Smooth muscle cell (in vitro differentiated cells): ENCODE results near the gene ZC3H13. TPM values are rescaled to one million over a fixed set of nuclear protein-coding genes. Genes with fewer than 3 reads are reported as not detected.

Experiments
- DNase-seq: peaks from one replicate; lab custom pipeline; 2025; ENCODE audit not compliant: unreplicated experiment; lab: John Stamatoyannopoulos, UW
- H2AFZ ChIP-seq: fragments of 200-600 bp; sonication (generic); 2 replicates; pipeline ENCODE4 v1.6.0; 2016; ENCODE audit warnings: antibody characterized with exemption, low read depth, mild to moderate bottlenecking
- H3F3A ChIP-seq: fragments of 200-600 bp; sonication (generic); 2 replicates; pipeline ENCODE4 v1.6.0; 2017; ENCODE audit warnings: antibody characterized with exemption, low read depth
- H3K27ac ChIP-seq: fragments of 200-600 bp; sonication (generic); 2 replicates; pipeline ENCODE4 v1.5.1; 2016; ENCODE audit warnings: low read depth, mild to moderate bottlenecking
- H3K27me3 ChIP-seq: fragments of 200-600 bp; sonication (generic); 2 replicates; pipeline ENCODE4 v1.6.1; 2016; ENCODE audit warnings: low read depth, mild to moderate bottlenecking
- H3K36me3 ChIP-seq: fragments of 200-600 bp; sonication (generic); 2 replicates; pipeline ENCODE4 v1.5.1; 2016; ENCODE audit warnings: low read depth
- H3K4me1 ChIP-seq: fragments of 200-600 bp; sonication (generic); 2 replicates; pipeline ENCODE4 v1.5.1; 2016; ENCODE audit warnings: low read depth
- H3K4me2 ChIP-seq: fragments of 200-600 bp; sonication (generic); 2 replicates; pipeline ENCODE4 v1.6.0; 2016; ENCODE audit warnings: mild to moderate bottlenecking
- H3K4me3 ChIP-seq: fragments of 200-600 bp; sonication (generic); 2 replicates; pipeline ENCODE4 v1.5.1; 2016; ENCODE audit warnings: mild to moderate bottlenecking
- H3K79me2 ChIP-seq: fragments of 200-600 bp; sonication (generic); 2 replicates; pipeline ENCODE4 v1.6.0; 2016; ENCODE audit warnings: low read depth, mild to moderate bottlenecking
- H3K9ac ChIP-seq: fragments of 200-600 bp; sonication (generic); 2 replicates; pipeline ENCODE4 v1.6.0; 2016; ENCODE audit warnings: low read depth
- H3K9me3 ChIP-seq: fragments of 200-600 bp; sonication (generic); replicated peaks from 2 replicates; pipeline ENCODE4 v1.5.1; 2016; ENCODE audit warnings: low read depth
- H4K20me1 ChIP-seq: fragments of 200-600 bp; sonication (generic); 2 replicates; pipeline ENCODE4 v1.6.0; 2016; ENCODE audit warnings: low read depth
- CTCF ChIP-seq: fragments of 200-600 bp; sonication (generic); IDR thresholded peaks from 2 replicates; pipeline ENCODE4 v1.5.1; 2017; ENCODE audit warnings: borderline replicate concordance, mild to moderate bottlenecking, antibody characterized with exemption; ENCODE audit not compliant: insufficient read depth, poor library complexity, severe bottlenecking
- WGBS: methylation state at CpG from one replicate; pipeline ENCODE4 v1.1.7; 2016; ENCODE audit warnings: low lambda C conversion rate; 5-methylcytosine and 5-hydroxymethylcytosine counted together
- polyA plus RNA-seq: library from polyadenylated mRNA; unstranded; fragments of >200 nt; fragmentation: Nextera tagmentation; extraction: Ambion mirVana; gene quantifications from 2 replicates; pipeline ENCODE4 v1.2.1, GENCODE V29; 2016
- total RNA-seq: library from RNA; depleted of rRNA; stranded (reverse); fragments of >200 nt; gene quantifications from 2 replicates; pipeline ENCODE4 v1.2.3, GENCODE V29; 2014

Gene ZC3H13
- total and polyA plus RNA-seq, 2 experiments from 2014 or later: 20.4 to 37.7 TPM

- Histone ChIP-seq H2AFZ (no peak overlapping the region), H3K27ac (no peak overlapping the region), H3K4me3 (no peak overlapping the region), H3K27me3 (no peaks in the 10 kb centered on the region), H3K9me3 (no peaks in the 10 kb centered on the region), H3F3A (no peaks in the 10 kb centered on the region), H3K4me1 (no peaks in the 10 kb centered on the region), H3K4me2 (no peak overlapping the region), H3K9ac (no peak overlapping the region), H4K20me1 (peaks cover 37% of the 10 kb centered on the region), H3K79me2 (peaks cover 71% of the 10 kb centered on the region), H3K36me3 (peaks cover 6% of the 10 kb centered on the region)
- WGBS: 97% methylated on average over 2 of the region's 2 CpGs
- no peak for DNase-seq
- TF ChIP-seq CTCF: no peak
Measured at GRCh38 chr13:46035066-46035465, 17.5 kb downstream of the ZC3H13 start.

- TF ChIP-seq CTCF: no peak
- H3K27ac ChIP-seq: no peak overlapping the region
- peaks cover 6% of the 10 kb centered on the region for H3K36me3 ChIP-seq
- H3K4me2 ChIP-seq: no peak overlapping the region
- no peaks in the 10 kb centered on the region for H3F3A ChIP-seq
- no peak overlapping the region for H3K4me3 ChIP-seq
- no peak overlapping the region for H2AFZ ChIP-seq
- H3K4me1 ChIP-seq: no peaks in the 10 kb centered on the region
- no peak overlapping the region for H3K9ac ChIP-seq
- peaks cover 33% of the 10 kb centered on the region for H4K20me1 ChIP-seq
- no peak for DNase-seq
- peaks cover 86% of the 10 kb centered on the region for H3K79me2 ChIP-seq
- no peaks in the 10 kb centered on the region for H3K27me3 ChIP-seq
- no peaks in the 10 kb centered on the region for H3K9me3 ChIP-seq
Measured at GRCh38 chr13:46032341-46032740, 20.2 kb downstream of the ZC3H13 start.

GRCh38 chr13:46031581-46032263 lies 20.8 kb downstream of the ZC3H13 start:
- peaks cover 86% of the 10 kb centered on the region for H3K79me2 ChIP-seq
- H3K4me2 ChIP-seq: no peak overlapping the region
- no peak for DNase-seq
- 97% methylated on average over 4 of the region's 4 CpGs for WGBS
- peaks cover 33% of the 10 kb centered on the region for H4K20me1 ChIP-seq
- H3K4me1 ChIP-seq: no peaks in the 10 kb centered on the region
- H3K9me3 ChIP-seq: no peaks in the 10 kb centered on the region
- peaks cover 6% of the 10 kb centered on the region for H3K36me3 ChIP-seq
- H2AFZ ChIP-seq: no peak overlapping the region
- no peak overlapping the region for H3K4me3 ChIP-seq
- H3K27me3 ChIP-seq: no peaks in the 10 kb centered on the region
- TF ChIP-seq CTCF: no peak
- no peak overlapping the region for H3K9ac ChIP-seq
- H3K27ac ChIP-seq: no peak overlapping the region
- H3F3A ChIP-seq: no peaks in the 10 kb centered on the region

- H3K4me1 ChIP-seq: no peaks in the 10 kb centered on the region
- H3K4me2 ChIP-seq: no peak overlapping the region
- TF ChIP-seq CTCF: no peak
- no peaks in the 10 kb centered on the region for H3K27me3 ChIP-seq
- H3K27ac ChIP-seq: no peak overlapping the region
- DNase-seq: no peak
- peaks cover 45% of the 10 kb centered on the region for H3K79me2 ChIP-seq
- H3K4me3 ChIP-seq: no peak overlapping the region
- no peaks in the 10 kb centered on the region for H3K36me3 ChIP-seq
- no peak overlapping the region for H3K9ac ChIP-seq
- WGBS: 99% methylated on average over 4 of the region's 4 CpGs
- H2AFZ ChIP-seq: no peak overlapping the region
- H3K9me3 ChIP-seq: no peaks in the 10 kb centered on the region
- peaks cover 69% of the 10 kb centered on the region for H4K20me1 ChIP-seq
- H3F3A ChIP-seq: no peaks in the 10 kb centered on the region
Measured at GRCh38 chr13:46025157-46025556, 27.4 kb downstream of the ZC3H13 start.
